GM18861 (cell line): ENCODE results near the gene BRD1.
"Not testable (repeated sequence)": the region's sequence is repeated elsewhere in the genome, so short reads cannot be mapped to it uniquely, and the experiment has no call there.

ENCODE experiments used
- ATAC-seq: cut with Tn5 transposase; IDR thresholded peaks from one replicate; pipeline ENCODE4 v1.9.1; 2021; ENCODE audit not compliant: unreplicated experiment

BRD1 gene

GRCh38 chr22:49827271-49827852, 311 bp downstream of the BRD1 start:
- no peak for ATAC-seq

GRCh38 chr22:49826603-49827270, 936 bp downstream of the BRD1 start:
- ATAC-seq = no peak

GRCh38 chr22:49825944-49826602, 1.6 kb downstream of the BRD1 start:
- no peak for ATAC-seq

- no peak for ATAC-seq
Observed at GRCh38 chr22:49825436-49825835, 2.2 kb downstream of the BRD1 start.

- no peak for ATAC-seq
Observed at GRCh38 chr22:49824936-49825335, 2.7 kb downstream of the BRD1 start.

GRCh38 chr22:49824185-49824925, 3.3 kb downstream of the BRD1 start:
- ATAC-seq = no peak

GRCh38 chr22:49823289-49824045, 4.2 kb downstream of the BRD1 start:
- no peak for ATAC-seq

- not testable (repeated sequence) for ATAC-seq
Observed at GRCh38 chr22:49821741-49822140, 5.9 kb downstream of the BRD1 start.

GRCh38 chr22:49820984-49821383, 6.7 kb downstream of the BRD1 start:
- ATAC-seq = no peak

GRCh38 chr22:49817359-49817758, 10.3 kb downstream of the BRD1 start:
- ATAC-seq = no peak

GRCh38 chr22:49815641-49816091, 12.0 kb downstream of the BRD1 start:
- ATAC-seq = no peak

- no peak for ATAC-seq
Observed at GRCh38 chr22:49814856-49815255, 12.8 kb downstream of the BRD1 start.

- ATAC-seq = no peak
Observed at GRCh38 chr22:49814164-49814686, 13.4 kb downstream of the BRD1 start.

- ATAC-seq = no peak
Observed at GRCh38 chr22:49812838-49813237, 14.8 kb downstream of the BRD1 start.

- ATAC-seq = no peak
Observed at GRCh38 chr22:49811020-49811791, 16.5 kb downstream of the BRD1 start.

GRCh38 chr22:49810363-49811019, 17.2 kb downstream of the BRD1 start:
- ATAC-seq = no peak

GRCh38 chr22:49807780-49808708, 19.6 kb downstream of the BRD1 start:
- no peak for ATAC-seq

- ATAC-seq = no peak
Observed at GRCh38 chr22:49807129-49807528, 20.5 kb downstream of the BRD1 start.
